ENCODE results near the gene SUSD1.

GRCh38 chr9:112186695-112187094 is 11.6 kb upstream of the SUSD1 start:
- TF ChIP-seq CTCF (optimal IDR thresholded peaks at IDR 0.05 in 1 of 3, IDR thresholded peaks at IDR 0.05 in 1 of 3, conservative IDR thresholded peaks at IDR 0.05 in 1 of 3; ENCODE audit: extremely low read depth in 1 of 3, insufficient read depth in 2 of 3, low read length in 3 of 3) (no peak), EZH2 (IDR thresholded peaks at IDR 0.05; ENCODE audit: low read length) (no peak)

Data from keratinocyte (primary cell).